ENCODE data around the gene TRIML2.

Gene TRIML2

GRCh38 chr4:188127214-188127874, 17.9 kb upstream of the TRIML2 start:
- DNase-seq (ENCODE audit: low read depth in 1 of 2, low spot score in 1 of 2), result no peak
- in situ Hi-C loops (cut with HindIII; ENCODE audit: low pct_unique_long_range_greater_than_20kb, low sequenced_read_pairs), result no loop called here

DNA sequence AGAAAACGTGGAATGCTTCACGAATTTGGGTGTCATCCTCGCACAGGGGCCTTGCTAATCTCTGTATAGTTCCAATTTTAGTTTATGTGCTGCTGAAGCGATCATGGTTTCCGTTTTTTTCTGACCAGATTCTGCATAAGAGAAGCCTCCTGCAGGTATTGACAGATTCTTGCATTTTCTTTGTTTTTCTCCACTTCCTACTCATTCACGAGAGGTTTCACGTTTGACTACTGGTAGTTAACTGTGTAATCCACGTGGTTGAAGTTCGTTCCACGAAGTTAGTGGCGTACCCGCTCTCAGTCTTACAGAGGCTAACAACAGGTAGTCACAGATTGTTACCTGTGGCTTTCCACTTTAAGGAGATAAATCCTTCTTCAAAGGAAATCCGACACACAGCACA, 12.1 kb upstream of the TRIML2 start:
- in situ Hi-C loops (cut with HindIII; ENCODE audit: low pct_unique_long_range_greater_than_20kb, low sequenced_read_pairs), result no loop called here
- no peak for DNase-seq (ENCODE audit: low read depth in 1 of 2, low spot score in 1 of 2)
- no peak for TF ChIP-seq JUND (IDR thresholded peaks at IDR 0.05; ENCODE audit: low read depth)

More at GRCh38 chr4:188127214-188127874, 17.9 kb upstream of the TRIML2 start:
- no peak for TF ChIP-seq JUND (IDR thresholded peaks at IDR 0.05; ENCODE audit: low read depth)

- no peak for DNase-seq (ENCODE audit: low read depth in 1 of 2, low spot score in 1 of 2)
- in situ Hi-C loops (cut with HindIII; ENCODE audit: low pct_unique_long_range_greater_than_20kb, low sequenced_read_pairs), result no loop called here
- TF ChIP-seq JUND (IDR thresholded peaks at IDR 0.05; ENCODE audit: low read depth), result no peak
Measured at GRCh38 chr4:188117631-188118324, 8.4 kb upstream of the TRIML2 start.

DNA sequence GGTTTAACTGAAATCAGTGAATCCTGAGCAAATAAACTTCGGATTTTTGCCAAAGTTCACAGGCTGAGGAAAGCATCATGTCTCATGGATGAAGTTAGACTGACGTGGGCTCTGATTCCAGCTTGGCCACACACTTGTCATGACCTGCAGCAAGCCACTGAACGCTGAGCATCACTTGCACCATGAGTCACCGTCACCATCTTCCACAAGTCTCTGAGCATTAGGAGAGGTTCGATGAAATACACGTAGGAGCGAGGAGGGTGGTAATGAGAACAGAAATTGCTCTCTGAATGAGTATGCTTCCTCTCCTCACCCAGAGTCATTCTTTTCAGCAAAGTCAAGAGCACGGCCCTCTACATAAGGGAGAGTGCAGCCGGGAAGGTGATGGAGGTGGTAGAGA, 3.8 kb upstream of the TRIML2 start:
- DNase-seq (ENCODE audit: low read depth in 1 of 2, low spot score in 1 of 2), result no peak
- in situ Hi-C loops (cut with HindIII; ENCODE audit: low pct_unique_long_range_greater_than_20kb, low sequenced_read_pairs), result no loop called here
- TF ChIP-seq JUND (IDR thresholded peaks at IDR 0.05; ENCODE audit: low read depth), result no peak

DNA sequence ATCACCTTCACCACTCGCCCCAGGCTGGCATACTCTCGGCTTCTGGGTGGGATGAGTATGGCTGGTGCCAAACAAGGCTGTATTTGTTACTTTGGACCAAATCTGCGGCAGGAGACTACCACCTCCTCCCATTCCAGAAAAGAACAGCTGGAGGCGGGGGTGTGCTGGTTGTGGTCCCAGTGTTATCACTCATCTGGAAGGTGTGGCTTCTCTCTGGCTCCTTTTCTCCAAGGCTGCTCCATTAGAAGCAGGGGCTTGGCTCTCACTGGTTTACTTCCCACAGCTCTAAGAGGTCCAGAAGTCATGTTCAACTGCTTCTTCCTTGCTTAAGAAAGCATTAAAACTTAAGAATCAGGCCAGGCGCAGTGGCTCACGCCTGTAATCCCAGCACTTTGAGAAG, 2.6 kb upstream of the TRIML2 start:
- no peak for TF ChIP-seq JUND (IDR thresholded peaks at IDR 0.05; ENCODE audit: low read depth)
- in situ Hi-C loops (cut with HindIII; ENCODE audit: low pct_unique_long_range_greater_than_20kb, low sequenced_read_pairs), result no loop called here
- no peak for DNase-seq (ENCODE audit: low read depth in 1 of 2, low spot score in 1 of 2)

DNA sequence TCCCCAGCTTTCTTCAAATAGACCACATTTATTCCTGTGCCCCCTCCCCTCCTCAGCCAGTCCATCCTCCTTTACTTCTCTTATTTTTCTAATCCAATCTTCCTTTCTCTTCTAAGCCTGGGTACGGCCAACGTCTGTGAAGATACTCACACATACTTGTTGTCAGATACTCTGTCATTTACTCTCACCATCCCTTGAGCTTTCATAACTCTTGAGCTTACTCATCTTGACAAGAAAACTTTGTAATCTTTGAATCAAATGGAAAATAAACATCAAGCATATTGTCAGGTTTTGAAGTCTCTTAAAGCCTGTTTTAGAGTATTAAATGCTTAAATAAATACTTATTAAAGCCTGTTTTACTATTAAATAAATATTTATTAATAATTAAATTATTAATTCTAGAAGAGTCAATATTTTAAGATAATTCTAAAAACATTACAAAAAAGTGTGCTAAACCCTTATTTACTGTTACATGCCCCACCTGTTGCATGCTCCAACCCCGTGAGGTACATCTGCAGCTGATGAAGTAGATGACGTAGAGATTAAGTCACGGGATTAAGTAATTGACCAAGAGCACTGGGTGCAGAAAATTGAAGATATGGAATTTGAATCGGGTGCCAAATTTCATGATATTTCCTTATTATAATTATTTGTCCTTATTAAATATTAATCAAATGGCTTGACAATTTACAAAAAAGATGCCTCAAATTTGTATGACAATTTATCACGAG, 1.5 kb upstream of the TRIML2 start:
- no peak for DNase-seq (ENCODE audit: low read depth in 1 of 2, low spot score in 1 of 2)
- in situ Hi-C loops (cut with HindIII; ENCODE audit: low pct_unique_long_range_greater_than_20kb, low sequenced_read_pairs), result no loop called here
- TF ChIP-seq JUND (IDR thresholded peaks at IDR 0.05; ENCODE audit: low read depth), result no peak

- no peak for DNase-seq (ENCODE audit: low read depth in 1 of 2, low spot score in 1 of 2)
- TF ChIP-seq JUND (IDR thresholded peaks at IDR 0.05; ENCODE audit: low read depth), result no peak
- in situ Hi-C loops (cut with HindIII; ENCODE audit: low pct_unique_long_range_greater_than_20kb, low sequenced_read_pairs), result no loop called here
Measured at GRCh38 chr4:188110036-188110435, 633 bp upstream of the TRIML2 start.

DNA sequence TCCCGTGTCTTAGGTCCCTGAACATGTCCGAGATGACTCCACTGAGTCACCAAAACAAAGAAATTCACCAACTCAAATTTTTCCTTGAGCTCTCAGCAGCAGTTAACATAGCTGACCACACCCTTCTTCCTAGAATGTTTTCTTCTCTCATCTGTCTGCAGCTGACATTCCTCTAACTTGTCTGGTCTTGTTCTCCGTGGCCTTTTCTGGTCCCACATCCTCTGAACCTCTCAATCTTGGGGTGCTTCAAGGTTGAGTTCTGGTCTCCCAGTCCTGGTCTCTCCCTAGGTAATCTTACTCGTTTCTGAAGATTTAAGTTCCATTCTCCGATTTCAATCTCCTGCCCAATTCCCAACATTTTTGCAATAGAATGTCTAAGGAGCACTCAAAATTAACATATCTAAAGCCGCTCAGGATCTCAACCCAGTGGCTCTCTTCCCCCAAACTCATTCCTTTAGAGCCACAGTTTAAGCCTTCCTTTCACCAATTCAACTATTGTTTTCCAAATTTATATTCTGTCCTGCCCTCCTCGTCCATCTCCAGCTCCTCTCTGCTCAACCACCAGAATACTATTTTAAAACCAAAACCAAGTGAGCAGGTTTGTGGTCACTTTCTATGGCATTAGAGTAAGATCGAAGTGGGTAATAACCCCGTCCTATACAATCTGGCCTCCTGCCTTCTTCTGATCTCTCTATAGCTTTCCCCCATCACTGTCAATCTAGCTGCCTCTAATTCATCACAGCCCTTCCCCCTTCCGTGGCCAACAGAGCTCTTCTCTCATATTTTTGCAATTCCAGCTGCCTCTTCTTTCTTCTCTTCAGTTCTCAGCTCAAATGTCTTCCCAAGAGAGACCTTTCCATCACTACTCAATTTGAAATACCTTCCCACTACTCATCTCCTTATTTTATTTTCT, 1.2 kb downstream of the TRIML2 start:
- no peak for TF ChIP-seq JUND (IDR thresholded peaks at IDR 0.05; ENCODE audit: low read depth)
- in situ Hi-C loops (cut with HindIII; ENCODE audit: low pct_unique_long_range_greater_than_20kb, low sequenced_read_pairs), result no loop called here
- DNase-seq (ENCODE audit: low read depth in 1 of 2, low spot score in 1 of 2), result no peak

DNA sequence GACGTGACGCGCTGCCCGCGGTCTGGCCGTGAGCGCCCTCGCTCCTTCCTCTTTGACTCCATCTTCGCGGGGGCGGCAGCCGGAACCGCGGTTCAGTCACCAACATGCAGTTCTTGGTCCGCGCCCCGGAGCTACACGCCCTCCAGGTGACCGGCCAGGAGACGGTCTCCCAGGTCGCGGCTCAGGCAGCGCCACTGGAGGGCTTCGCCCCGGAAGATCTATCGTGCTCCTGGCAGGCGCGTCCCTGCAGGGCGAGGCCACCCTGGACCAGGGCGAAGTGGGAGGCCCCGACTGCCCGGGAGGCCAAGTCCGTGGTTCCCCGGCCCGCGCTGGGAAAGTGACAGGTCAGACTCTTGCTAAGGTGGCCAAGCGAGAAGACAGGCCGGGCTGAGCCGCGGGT, 2.9 kb downstream of the TRIML2 start:
- no peak for TF ChIP-seq JUND (IDR thresholded peaks at IDR 0.05; ENCODE audit: low read depth)
- in situ Hi-C loops (cut with HindIII; ENCODE audit: low pct_unique_long_range_greater_than_20kb, low sequenced_read_pairs), result no loop called here
- no peak for DNase-seq (ENCODE audit: low read depth in 1 of 2, low spot score in 1 of 2)

GRCh38 chr4:188092824-188093223, 16.6 kb downstream of the TRIML2 start:
- TF ChIP-seq JUND (IDR thresholded peaks at IDR 0.05; ENCODE audit: low read depth), result no peak
- in situ Hi-C loops (cut with HindIII; ENCODE audit: low pct_unique_long_range_greater_than_20kb, low sequenced_read_pairs), result no loop called here
- DNase-seq (ENCODE audit: low read depth in 1 of 2, low spot score in 1 of 2), result no peak

- TF ChIP-seq JUND (IDR thresholded peaks at IDR 0.05; ENCODE audit: low read depth), result no peak
- in situ Hi-C loops (cut with HindIII; ENCODE audit: low pct_unique_long_range_greater_than_20kb, low sequenced_read_pairs), result no loop called here
- DNase-seq (ENCODE audit: low read depth in 1 of 2, low spot score in 1 of 2), result no peak
Measured at GRCh38 chr4:188086858-188087257, 22.5 kb downstream of the TRIML2 start.

GRCh38 chr4:188082796-188083195, 26.6 kb downstream of the TRIML2 start:
- no peak for DNase-seq (ENCODE audit: low read depth in 1 of 2, low spot score in 1 of 2)
- in situ Hi-C loops (cut with HindIII; ENCODE audit: low pct_unique_long_range_greater_than_20kb, low sequenced_read_pairs), result no loop called here
- TF ChIP-seq JUND (IDR thresholded peaks at IDR 0.05; ENCODE audit: low read depth), result no peak
